HK-2 (cell line): ENCODE data around the gene MISP3.
"Not testable (repeated sequence)": the region's sequence is repeated elsewhere in the genome, so short reads cannot be mapped to it uniquely, and the experiment has no call there.

Experiments used
- DNase-seq: peaks from one replicate; pipeline ENCODE4 v3.0.0-alpha.2; 2018; ENCODE audit not compliant: unreplicated experiment

The MISP3 gene

GRCh38 chr19:14072535-14073260, at the start of gene MISP3:
TSS of gene MISP3 (plus strand) at chr19:14072786. CDS start at chr19:14073310, 524 bp downstream.
- DNase-seq, result peak; percentile 49

GRCh38 chr19:14023404-14024235, 49.0 kb upstream of the MISP3 start:
- DNase-seq, result peak; percentile 62

- DNase-seq, result not testable (repeated sequence)
These were observed 45.9 kb upstream of the MISP3 start for GRCh38 chr19:14026652-14027192.

- no peak for DNase-seq
These were observed 44.6 kb upstream of the MISP3 start, which contains the start of gene RLN3 for GRCh38 chr19:14027856-14028450. TSS of gene RLN3 (plus strand) at chr19:14028148. CDS start at chr19:14028205, 57 bp downstream.

- DNase-seq, result no peak
These were observed 43.7 kb upstream of the MISP3 start for GRCh38 chr19:14028901-14029300.

GRCh38 chr19:14030997-14031718, 41.4 kb upstream of the MISP3 start:
- DNase-seq, result no peak

GRCh38 chr19:14031719-14032480, 40.7 kb upstream of the MISP3 start, which contains the start of gene IL27RA:
TSS of gene IL27RA (plus strand) at chr19:14031762. CDS start at chr19:14031873, 111 bp downstream.
- DNase-seq, result peak; percentile 69

- DNase-seq, result no peak
These were observed 38.6 kb upstream of the MISP3 start for GRCh38 chr19:14033946-14034345.

GRCh38 chr19:14035159-14035558, 37.4 kb upstream of the MISP3 start:
- not testable (repeated sequence) for DNase-seq

- no peak for DNase-seq
These were observed 36.9 kb upstream of the MISP3 start for GRCh38 chr19:14035706-14036105.

GRCh38 chr19:14039181-14039580, 33.4 kb upstream of the MISP3 start:
- no peak for DNase-seq

- not testable (repeated sequence) for DNase-seq
These were observed 29.7 kb upstream of the MISP3 start for GRCh38 chr19:14042659-14043608.

GRCh38 chr19:14047866-14048265, 24.7 kb upstream of the MISP3 start:
- not testable (repeated sequence) for DNase-seq

GRCh38 chr19:14048443-14049153, 24.0 kb upstream of the MISP3 start:
- peak; percentile 49 for DNase-seq

GRCh38 chr19:14050512-14050911, 22.1 kb upstream of the MISP3 start:
- no peak for DNase-seq

- not testable (repeated sequence) for DNase-seq
These were observed 21.6 kb upstream of the MISP3 start for GRCh38 chr19:14050961-14051360.

GRCh38 chr19:14051980-14052379, 20.6 kb upstream of the MISP3 start:
- DNase-seq, result no peak

GRCh38 chr19:14052470-14052869, 20.1 kb upstream of the MISP3 start:
- no peak for DNase-seq

GRCh38 chr19:14053032-14053431, 19.6 kb upstream of the MISP3 start:
- DNase-seq, result no peak
